ENCODE data around the gene AIFM1.
A peak's percentile ranks its signal among the peaks of the same experiment; 100 is the strongest.

AIFM1 gene

GRCh38 chrX:130165703-130166502, at the start of gene AIFM1:
Gene AIFM1, minus strand, starts transcription at chrX:130165841. Its CDS starts 185 bp downstream, at chrX:130165656.
- Mint-ChIP-seq H3K27ac (peak within 1 kb of the TSS; percentile 94), H3K4me1 (peaks cover 37% of the 10 kb centered on the region), H3K4me3 (peak within 1 kb of the TSS; percentile 90), H3K36me3 (ENCODE audit: low read depth) (no peaks in the 10 kb centered on the region), H3K27me3 (no peaks in the 10 kb centered on the region), H3K9me3 (no peaks in the 10 kb centered on the region)
- DNase-seq (peak; percentile 87), ATAC-seq (peak; percentile 95)

- H3K4me1 Mint-ChIP-seq, result peaks cover 22% of the 10 kb centered on the region
- H3K27ac Mint-ChIP-seq, result no peak overlapping the region
- no peaks in the 10 kb centered on the region for H3K9me3 Mint-ChIP-seq
- no peak overlapping the region for H3K4me3 Mint-ChIP-seq
- H3K27me3 Mint-ChIP-seq, result no peaks in the 10 kb centered on the region
- DNase-seq (no peak), ATAC-seq (no peak)
- H3K36me3 Mint-ChIP-seq (ENCODE audit: low read depth), result peaks cover 28% of the 10 kb centered on the region
These were observed 47.7 kb upstream of the AIFM1 start for GRCh38 chrX:130213376-130213775.

- Mint-ChIP-seq H3K27ac (peak overlapping the region; percentile 88), H3K4me3 (peak overlapping the region; percentile 40), H3K4me1 (peaks cover 22% of the 10 kb centered on the region), H3K27me3 (no peaks in the 10 kb centered on the region), H3K9me3 (no peaks in the 10 kb centered on the region), H3K36me3 (ENCODE audit: low read depth) (peaks cover 31% of the 10 kb centered on the region)
- no peak for DNase-seq
- ATAC-seq, result peak; percentile 63
These were observed 46.7 kb upstream of the AIFM1 start for GRCh38 chrX:130212371-130212770.

GRCh38 chrX:130211415-130212186, 46.0 kb upstream of the AIFM1 start:
- Mint-ChIP-seq H3K27me3 (no peaks in the 10 kb centered on the region), H3K36me3 (ENCODE audit: low read depth) (peaks cover 27% of the 10 kb centered on the region), H3K4me3 (peak overlapping the region; percentile 56), H3K9me3 (no peaks in the 10 kb centered on the region), H3K27ac (peak overlapping the region; percentile 88), H3K4me1 (peaks cover 22% of the 10 kb centered on the region)
- ATAC-seq (peak; percentile 92), DNase-seq (no peak)

GRCh38 chrX:130204647-130205046, 39.0 kb upstream of the AIFM1 start:
- ATAC-seq (no peak), DNase-seq (no peak)
- Mint-ChIP-seq H3K9me3 (no peaks in the 10 kb centered on the region), H3K4me3 (no peak overlapping the region), H3K4me1 (no peaks in the 10 kb centered on the region), H3K36me3 (ENCODE audit: low read depth) (peaks cover 16% of the 10 kb centered on the region), H3K27ac (no peak overlapping the region), H3K27me3 (no peaks in the 10 kb centered on the region)

GRCh38 chrX:130197464-130197863, 31.8 kb upstream of the AIFM1 start:
- H3K27me3 Mint-ChIP-seq, result no peaks in the 10 kb centered on the region
- no peak overlapping the region for H3K27ac Mint-ChIP-seq
- H3K4me3 Mint-ChIP-seq, result no peak overlapping the region

GRCh38 chrX:130196466-130196865, 30.8 kb upstream of the AIFM1 start:
- H3K4me3 Mint-ChIP-seq, result no peak overlapping the region
- H3K9me3 Mint-ChIP-seq, result no peaks in the 10 kb centered on the region
- peaks cover 1% of the 10 kb centered on the region for H3K36me3 Mint-ChIP-seq (ENCODE audit: low read depth)
- ATAC-seq (no peak), DNase-seq (no peak)
- H3K27me3 Mint-ChIP-seq, result no peaks in the 10 kb centered on the region
- H3K27ac Mint-ChIP-seq, result no peak overlapping the region
- no peaks in the 10 kb centered on the region for H3K4me1 Mint-ChIP-seq

More at GRCh38 chrX:130197464-130197863, 31.8 kb upstream of the AIFM1 start:
- no peak for ATAC-seq
- Mint-ChIP-seq H3K9me3 (no peaks in the 10 kb centered on the region), H3K36me3 (ENCODE audit: low read depth) (peaks cover 1% of the 10 kb centered on the region), H3K4me1 (no peaks in the 10 kb centered on the region)
- no peak for DNase-seq

GRCh38 chrX:130190801-130191200, 25.2 kb upstream of the AIFM1 start:
- H3K36me3 Mint-ChIP-seq (ENCODE audit: low read depth), result no peaks in the 10 kb centered on the region
- no peaks in the 10 kb centered on the region for H3K9me3 Mint-ChIP-seq
- H3K4me1 Mint-ChIP-seq, result peaks cover 3% of the 10 kb centered on the region
- DNase-seq, result no peak
- H3K27me3 Mint-ChIP-seq, result no peaks in the 10 kb centered on the region
- no peak for ATAC-seq
- H3K27ac Mint-ChIP-seq, result no peak overlapping the region
- H3K4me3 Mint-ChIP-seq, result no peak overlapping the region

GRCh38 chrX:130186651-130187050, 21.0 kb upstream of the AIFM1 start:
- no peak overlapping the region for H3K27ac Mint-ChIP-seq
- peaks cover 19% of the 10 kb centered on the region for H3K4me1 Mint-ChIP-seq
- peaks cover 2% of the 10 kb centered on the region for H3K36me3 Mint-ChIP-seq (ENCODE audit: low read depth)
- H3K9me3 Mint-ChIP-seq, result no peaks in the 10 kb centered on the region
- H3K27me3 Mint-ChIP-seq, result no peaks in the 10 kb centered on the region
- DNase-seq (no peak), ATAC-seq (no peak)
- no peak overlapping the region for H3K4me3 Mint-ChIP-seq

GRCh38 chrX:130184857-130185256, 19.2 kb upstream of the AIFM1 start:
- Mint-ChIP-seq H3K27me3 (no peaks in the 10 kb centered on the region), H3K9me3 (no peaks in the 10 kb centered on the region), H3K4me1 (peaks cover 23% of the 10 kb centered on the region), H3K4me3 (no peak overlapping the region), H3K36me3 (ENCODE audit: low read depth) (peaks cover 2% of the 10 kb centered on the region), H3K27ac (no peak overlapping the region)
- ATAC-seq (no peak), DNase-seq (no peak)

GRCh38 chrX:130184168-130184567, 18.5 kb upstream of the AIFM1 start:
- DNase-seq, result no peak
- peaks cover 29% of the 10 kb centered on the region for H3K4me1 Mint-ChIP-seq
- no peaks in the 10 kb centered on the region for H3K9me3 Mint-ChIP-seq
- no peaks in the 10 kb centered on the region for H3K27me3 Mint-ChIP-seq
- H3K4me3 Mint-ChIP-seq, result peak overlapping the region; percentile 17
- no peak overlapping the region for H3K27ac Mint-ChIP-seq
- H3K36me3 Mint-ChIP-seq (ENCODE audit: low read depth), result peaks cover 2% of the 10 kb centered on the region
- no peak for ATAC-seq

GRCh38 chrX:130179579-130180215, 14.1 kb upstream of the AIFM1 start:
- Mint-ChIP-seq H3K36me3 (ENCODE audit: low read depth) (peaks cover 8% of the 10 kb centered on the region), H3K27ac (peak overlapping the region; percentile 8), H3K27me3 (no peaks in the 10 kb centered on the region), H3K4me3 (peak overlapping the region; percentile 1), H3K4me1 (peaks cover 57% of the 10 kb centered on the region), H3K9me3 (no peaks in the 10 kb centered on the region)
- DNase-seq (no peak), ATAC-seq (no peak)

GRCh38 chrX:130179170-130179569, 13.5 kb upstream of the AIFM1 start:
- ATAC-seq (no peak), DNase-seq (no peak)
- peaks cover 8% of the 10 kb centered on the region for H3K36me3 Mint-ChIP-seq (ENCODE audit: low read depth)
- H3K4me3 Mint-ChIP-seq, result no peak overlapping the region
- no peaks in the 10 kb centered on the region for H3K27me3 Mint-ChIP-seq
- H3K4me1 Mint-ChIP-seq, result peaks cover 59% of the 10 kb centered on the region
- H3K9me3 Mint-ChIP-seq, result no peaks in the 10 kb centered on the region
- peak overlapping the region; percentile 31 for H3K27ac Mint-ChIP-seq

- Mint-ChIP-seq H3K4me1 (peaks cover 63% of the 10 kb centered on the region), H3K27me3 (no peaks in the 10 kb centered on the region), H3K4me3 (no peak overlapping the region), H3K9me3 (no peaks in the 10 kb centered on the region), H3K27ac (no peak overlapping the region), H3K36me3 (ENCODE audit: low read depth) (peaks cover 7% of the 10 kb centered on the region)
- ATAC-seq (no peak), DNase-seq (no peak)
These were observed 11.3 kb upstream of the AIFM1 start for GRCh38 chrX:130176942-130177341.

Measured in activated naive CD8-positive, alpha-beta T cell treated with anti-CD3 and anti-CD28 coated beads, Interleukin-2, amount 50 U/mL, for 24 hours (primary cell).